ENCODE data around the gene PARN.
"Not testable (repeated sequence)": the region's sequence is repeated elsewhere in the genome, so short reads cannot be mapped to it uniquely, and the experiment has no call there.

PARN gene

DNA sequence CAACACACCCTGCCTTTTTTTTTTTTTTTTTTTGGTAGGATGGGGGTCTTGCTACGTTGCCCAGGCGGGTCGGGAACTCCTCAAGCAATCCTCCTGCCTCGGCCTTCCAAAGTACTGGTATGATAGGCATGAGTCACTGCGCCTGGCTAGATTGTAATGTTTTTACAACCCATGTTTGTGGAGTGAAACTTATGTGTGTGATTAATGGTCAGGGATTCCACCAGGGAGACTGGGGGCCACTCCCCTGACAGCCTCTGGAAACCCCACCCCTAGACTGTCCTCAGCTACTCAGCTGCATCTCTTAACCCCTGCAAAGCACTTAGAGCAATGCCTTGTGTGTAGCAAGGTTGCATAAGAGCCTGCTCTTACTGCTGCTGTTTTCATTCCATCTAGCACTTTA lies 220.5 kb downstream of the PARN start:
- DNase-seq (ENCODE audit: insufficient read length): no peak
- peak; percentile 21 for FAIRE-seq
- TF ChIP-seq POLR2AphosphoS5 (IDR thresholded peaks at IDR 0.05; ENCODE audit: low read depth, low read length) (no peak), TAF1 (IDR thresholded peaks at IDR 0.05; ENCODE audit: borderline replicate concordance, low read depth, low read length) (no peak), POLR2A (IDR thresholded peaks at IDR 0.05; ENCODE audit: low read depth, low read length) (no peak)

DNA sequence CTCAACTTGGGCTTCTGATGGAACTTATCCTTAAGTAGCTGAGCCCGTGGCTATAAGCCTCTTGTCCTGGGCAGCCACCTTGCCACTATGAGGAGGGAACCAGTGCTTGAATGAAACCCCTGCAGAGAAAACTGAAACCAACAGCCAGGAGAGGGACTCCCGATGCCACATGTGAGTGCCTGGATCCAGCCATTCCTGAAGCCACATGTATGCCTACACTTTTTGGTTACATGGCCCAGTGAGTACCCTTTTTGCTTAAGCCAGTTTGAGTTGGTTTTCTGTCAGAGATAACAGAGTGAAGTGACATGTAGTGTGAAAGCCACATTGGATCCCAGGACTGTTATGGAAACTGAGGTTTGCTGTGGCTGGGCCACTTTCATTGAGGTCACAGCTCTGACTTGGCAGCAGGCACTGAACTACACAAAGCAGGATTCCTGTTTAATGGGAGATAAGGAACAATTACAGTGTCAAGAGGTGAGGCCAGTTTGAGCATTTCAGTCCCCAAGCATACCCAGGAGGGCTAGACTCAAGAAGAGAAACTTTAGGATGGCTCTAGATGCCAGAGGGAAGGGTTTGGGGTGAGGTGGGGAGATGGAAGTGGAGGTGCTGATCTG lies 222.2 kb downstream of the PARN start:
- DNase-seq (ENCODE audit: insufficient read length) (no peak), FAIRE-seq (peak; percentile 17)
- TF ChIP-seq POLR2AphosphoS5 (IDR thresholded peaks at IDR 0.05; ENCODE audit: low read depth, low read length): no peak
- no peak for TF ChIP-seq POLR2A (IDR thresholded peaks at IDR 0.05; ENCODE audit: low read depth, low read length)
- TF ChIP-seq TAF1 (IDR thresholded peaks at IDR 0.05; ENCODE audit: borderline replicate concordance, low read depth, low read length): no peak

DNA sequence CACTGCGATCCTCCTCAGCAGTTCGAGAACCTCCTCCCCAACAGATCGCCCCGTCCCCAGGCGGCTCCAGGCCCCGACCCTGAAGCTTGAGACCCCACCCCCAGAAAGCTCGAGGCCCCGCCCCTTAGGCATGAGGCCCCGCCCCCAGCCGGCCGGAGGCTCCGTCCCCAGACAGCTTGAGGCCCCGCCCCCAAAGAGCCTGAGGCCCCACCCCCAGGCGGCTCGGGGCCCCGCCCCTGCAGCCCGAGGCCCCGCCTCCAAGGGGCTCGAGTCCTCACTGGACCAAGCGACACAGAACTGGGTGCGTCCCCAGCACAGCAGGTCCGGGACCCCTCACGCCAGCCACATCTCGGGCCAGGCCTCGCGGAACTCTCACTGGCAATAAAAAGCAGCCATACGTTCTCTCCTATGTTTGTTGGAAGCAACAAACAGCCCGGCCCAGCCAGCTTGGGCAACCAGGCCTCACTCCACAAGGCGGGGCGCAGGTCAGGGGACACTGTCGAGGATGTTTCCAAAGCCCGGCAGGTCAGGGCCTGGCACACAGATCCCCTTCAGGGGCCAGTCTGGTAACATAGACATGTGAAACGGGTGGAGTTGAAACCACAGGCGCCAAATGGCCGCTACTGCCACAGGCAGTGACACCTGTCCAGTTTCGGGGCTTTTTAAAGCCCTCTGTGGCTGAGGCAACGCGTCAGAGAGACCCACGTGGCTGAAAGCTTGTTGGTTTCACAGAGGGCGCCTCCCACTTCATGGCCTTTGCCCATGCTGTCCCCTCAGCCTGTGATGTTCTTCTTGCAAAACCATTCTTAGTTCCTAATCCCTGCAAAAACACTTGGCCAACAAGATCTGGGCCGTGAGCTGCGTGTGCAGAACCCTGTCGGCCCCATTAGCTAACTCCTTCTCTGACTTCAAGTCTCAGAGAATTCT lies 224.2 kb downstream of the PARN start:
- FAIRE-seq: peak; percentile 93
- peak; percentile 53; the same call in 1 of the 2 replicates for TF ChIP-seq POLR2A (IDR thresholded peaks at IDR 0.05; ENCODE audit: low read depth, low read length)
- TF ChIP-seq TAF1 (IDR thresholded peaks at IDR 0.05; ENCODE audit: borderline replicate concordance, low read depth, low read length): no peak
- peak; percentile 54 for DNase-seq (ENCODE audit: insufficient read length)

DNA sequence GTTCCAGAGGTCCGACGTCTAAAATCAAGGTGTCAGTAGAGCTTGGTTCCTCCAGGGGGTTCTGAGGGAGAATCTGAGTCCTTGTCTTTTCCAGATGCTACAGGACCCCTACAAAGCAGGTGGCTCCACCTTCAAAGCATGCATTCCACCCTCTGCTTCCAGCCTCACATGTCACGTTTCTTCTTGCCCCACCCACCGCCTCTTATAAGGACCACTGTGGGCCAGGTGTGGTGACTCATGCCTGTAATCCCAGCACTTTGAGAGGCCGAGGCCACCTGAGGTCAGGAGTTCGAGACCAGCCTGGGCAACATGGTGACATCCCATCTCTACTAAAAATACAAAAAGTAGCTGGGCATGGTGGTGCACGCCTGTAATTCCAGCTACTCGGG lies 227.1 kb downstream of the PARN start:
- FAIRE-seq; DNase-seq (ENCODE audit: insufficient read length): not testable (repeated sequence)

DNA sequence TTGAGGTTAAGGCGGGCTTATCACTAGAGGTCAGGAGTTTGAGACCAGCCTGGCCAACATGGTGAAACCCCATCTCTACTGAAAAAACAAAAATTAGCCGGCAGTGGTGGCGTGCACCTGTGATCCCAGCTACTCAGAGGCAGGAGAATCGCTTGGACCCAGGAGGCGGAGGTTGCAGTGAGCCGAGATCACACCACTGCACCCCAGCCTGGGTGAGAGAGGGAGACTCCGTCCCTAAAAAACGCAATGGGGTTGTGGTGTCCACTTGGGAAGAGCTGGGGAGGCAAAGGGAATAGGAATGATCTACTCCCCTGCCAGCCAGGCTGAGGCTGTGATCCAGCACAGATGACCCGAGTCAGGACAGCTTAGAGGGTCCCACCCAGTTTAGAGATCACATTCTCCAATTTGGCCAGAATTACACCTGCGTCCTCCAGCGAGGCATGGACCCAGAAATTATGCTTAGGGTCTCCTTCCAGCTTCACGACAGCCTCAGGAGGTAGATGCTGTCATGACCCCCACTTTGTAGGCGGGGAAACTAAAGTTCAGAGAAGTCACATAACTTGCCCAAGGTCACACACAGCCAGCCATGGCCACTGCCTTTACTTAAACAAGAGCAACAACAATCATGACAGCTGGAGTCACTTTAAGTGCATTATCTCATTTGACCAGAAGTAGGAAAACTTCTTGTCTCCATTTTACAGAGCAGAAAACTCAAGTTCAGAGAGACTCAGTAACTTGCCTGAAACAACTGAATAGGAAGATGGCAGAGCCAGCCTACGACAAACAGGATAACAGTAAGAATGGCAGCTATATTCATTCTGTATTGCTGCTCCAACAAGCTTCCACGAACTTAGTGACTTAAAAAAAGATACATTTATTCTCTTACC lies 227.7 kb downstream of the PARN start:
- DNase-seq (ENCODE audit: insufficient read length); FAIRE-seq: not testable (repeated sequence)

DNA sequence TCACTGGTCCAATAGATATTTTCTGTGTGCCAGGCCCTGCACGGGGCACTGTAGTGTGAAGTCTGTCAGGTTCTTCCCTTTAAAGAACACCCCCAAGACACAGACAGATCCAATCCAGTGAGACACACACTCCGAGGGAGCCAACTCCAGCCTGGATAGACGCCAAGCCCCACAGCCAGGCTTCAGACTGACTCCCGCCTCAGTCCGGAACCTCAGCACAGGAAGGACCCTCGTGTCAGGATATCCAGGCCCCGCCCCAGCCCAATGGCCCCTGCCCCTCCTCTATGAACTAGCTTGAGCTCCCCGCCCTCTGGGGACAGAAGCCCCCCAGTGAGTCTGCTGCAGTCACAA lies 228.4 kb downstream of the PARN start:
- FAIRE-seq: not testable (repeated sequence)

DNA sequence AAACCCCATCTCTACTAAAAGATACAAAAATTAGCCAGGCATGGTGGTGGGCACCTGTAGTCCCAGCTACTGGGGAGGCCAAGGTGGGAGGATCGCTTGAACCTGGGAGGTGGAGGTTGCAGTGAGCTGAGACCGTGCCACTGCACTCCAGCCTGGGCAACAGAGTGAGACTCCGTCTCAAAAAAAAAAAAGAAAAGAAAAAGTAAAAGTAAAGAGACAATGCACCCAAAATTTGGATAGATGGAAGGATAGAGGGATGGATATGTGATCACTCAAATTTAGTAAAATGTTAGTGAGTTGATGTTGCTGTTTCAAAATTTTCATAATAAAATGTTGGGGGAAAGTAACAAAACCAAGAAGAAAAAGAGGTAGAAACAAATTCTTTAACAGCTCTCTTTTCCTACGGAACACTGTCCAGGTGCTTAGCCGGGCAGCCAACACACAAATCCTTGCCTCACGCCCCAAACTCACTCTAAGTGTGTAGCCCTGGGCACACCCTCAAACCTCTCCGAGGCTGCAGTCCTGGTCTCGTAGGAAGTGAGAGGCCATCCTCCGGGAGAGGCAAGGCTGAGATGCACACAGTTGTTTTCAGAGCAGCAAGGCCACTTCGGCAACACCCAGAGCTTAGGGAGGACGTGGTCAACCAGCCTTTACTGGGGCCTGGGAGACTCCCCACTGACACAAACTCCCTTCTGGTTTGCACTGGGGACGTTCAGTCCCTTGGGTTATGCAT lies 228.9 kb downstream of the PARN start:
- FAIRE-seq; DNase-seq (ENCODE audit: insufficient read length): not testable (repeated sequence)

More for the DNA sequence above, 228.4 kb downstream of the PARN start:
- not testable (repeated sequence) for DNase-seq (ENCODE audit: insufficient read length)

DNA sequence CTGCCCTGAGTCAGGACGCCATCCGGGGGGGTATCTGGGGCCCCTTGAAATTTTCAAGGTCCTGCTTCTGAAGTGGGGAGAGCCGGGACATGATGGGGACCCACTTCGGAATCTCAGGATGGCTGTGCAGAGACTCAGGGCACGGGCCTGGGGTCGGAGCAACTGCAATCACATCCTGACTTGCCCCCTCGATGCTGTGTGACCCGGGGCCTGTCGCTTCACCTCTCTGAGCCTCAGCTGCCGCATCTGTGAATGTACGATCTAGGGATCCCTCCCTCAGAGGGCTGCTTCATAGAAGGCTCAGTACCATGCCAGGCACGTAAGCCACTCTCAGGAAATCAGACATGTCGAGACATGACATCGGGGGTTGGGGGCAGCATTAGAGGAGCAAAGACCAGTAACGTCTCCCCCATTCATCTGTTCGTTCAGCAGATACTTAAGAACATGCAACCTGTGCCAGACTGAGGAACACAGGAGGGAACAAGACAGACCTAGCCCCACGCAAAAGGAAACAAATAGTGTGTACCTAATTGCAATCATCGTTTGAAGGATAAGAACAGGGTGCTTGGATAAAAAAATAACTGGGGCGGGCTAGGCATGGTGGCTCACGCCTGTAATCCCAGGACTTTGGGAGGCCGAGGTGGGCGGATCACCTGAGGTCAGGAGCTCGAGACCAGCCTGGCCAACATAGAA lies 229.6 kb downstream of the PARN start:
- no peak for FAIRE-seq
- DNase-seq (ENCODE audit: insufficient read length): no peak

DNA sequence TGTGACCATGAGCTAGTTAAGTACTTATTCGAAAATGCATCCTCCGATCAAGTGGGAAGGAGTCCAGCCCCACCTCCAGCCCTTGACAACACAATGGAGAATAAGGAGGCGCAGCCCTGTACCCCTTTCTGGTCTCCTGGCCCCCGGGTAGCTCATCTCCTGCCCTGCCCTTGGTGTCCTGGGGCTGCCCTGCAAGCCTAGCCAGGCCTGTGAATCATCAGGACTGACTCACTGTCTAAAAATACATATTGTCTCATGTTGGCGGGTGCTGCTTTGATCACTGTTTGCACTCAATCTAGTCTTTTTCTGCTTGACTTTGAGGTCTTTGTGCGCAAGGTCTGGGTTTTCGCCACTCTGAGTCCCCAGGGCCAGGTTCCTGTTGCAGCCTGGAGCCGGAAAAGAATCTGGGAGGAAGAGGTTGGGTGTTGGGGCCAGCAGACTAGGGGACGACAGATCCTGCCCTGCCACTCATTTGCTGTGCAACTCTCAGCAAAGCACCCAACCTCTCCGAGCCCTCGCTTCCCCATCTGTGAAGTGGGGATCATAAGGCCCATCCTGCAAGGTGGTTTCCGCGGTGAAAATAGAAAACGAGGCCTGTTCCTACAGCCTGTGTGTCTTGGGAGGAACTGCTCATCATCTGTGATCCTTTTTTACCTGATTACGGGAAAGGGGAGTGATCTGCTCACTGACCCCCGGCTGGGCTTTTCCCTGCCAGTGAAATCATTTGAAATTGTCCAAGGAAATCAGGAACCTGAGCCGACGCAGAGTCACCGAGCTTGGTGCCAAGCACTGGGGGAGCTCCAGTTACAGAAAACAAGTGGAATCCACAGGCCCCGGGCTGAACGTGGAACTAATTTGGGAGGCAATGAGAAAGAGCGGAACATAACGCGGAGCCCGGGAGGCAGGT lies 230.4 kb downstream of the PARN start:
- no peak for DNase-seq (ENCODE audit: insufficient read length)
- FAIRE-seq: peak; percentile 91
- TF ChIP-seq POLR2AphosphoS5 (IDR thresholded peaks at IDR 0.05; ENCODE audit: low read depth, low read length) (no peak), POLR2A (IDR thresholded peaks at IDR 0.05; ENCODE audit: low read depth, low read length) (no peak), TAF1 (IDR thresholded peaks at IDR 0.05; ENCODE audit: borderline replicate concordance, low read depth, low read length) (no peak)

More for the DNA sequence above, 229.6 kb downstream of the PARN start:
- TF ChIP-seq POLR2A (IDR thresholded peaks at IDR 0.05; ENCODE audit: low read depth, low read length) (no peak), POLR2AphosphoS5 (IDR thresholded peaks at IDR 0.05; ENCODE audit: low read depth, low read length) (no peak), TAF1 (IDR thresholded peaks at IDR 0.05; ENCODE audit: borderline replicate concordance, low read depth, low read length) (no peak)

DNA sequence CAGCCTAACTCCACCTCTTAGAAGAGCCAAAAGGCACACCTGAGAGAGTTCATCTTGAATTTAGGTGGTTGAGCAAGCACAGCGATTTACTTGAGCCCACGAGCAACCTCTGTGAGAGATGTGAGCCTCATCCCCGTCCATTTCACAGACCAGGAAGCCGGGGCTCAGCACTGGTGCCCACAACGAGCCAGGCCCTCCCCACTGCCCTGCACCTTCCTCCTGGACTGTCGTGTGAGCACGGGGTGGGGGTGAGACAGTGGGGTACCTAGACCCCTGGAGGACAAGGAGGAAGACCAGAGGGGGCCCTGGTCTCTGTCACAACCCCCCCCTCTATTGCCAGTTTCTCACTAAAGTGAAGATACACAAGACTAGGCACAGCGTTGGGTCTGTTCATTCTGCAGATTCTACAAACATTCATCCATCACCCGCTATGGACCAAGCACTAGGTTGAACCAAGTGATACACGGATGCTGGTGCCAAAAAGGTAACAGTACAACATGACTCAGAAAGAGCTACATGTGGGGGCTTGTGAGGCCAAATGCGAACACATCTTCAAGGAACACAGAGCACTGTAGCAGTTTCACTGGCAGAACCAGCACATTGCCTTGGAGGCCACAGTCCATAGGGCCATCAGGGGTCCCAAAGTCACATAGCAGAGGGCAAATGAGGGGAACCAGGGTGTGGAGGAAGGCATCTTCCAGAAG lies 231.9 kb downstream of the PARN start:
- DNase-seq (ENCODE audit: insufficient read length) (no peak), FAIRE-seq (no peak)
- TF ChIP-seq POLR2AphosphoS5 (IDR thresholded peaks at IDR 0.05; ENCODE audit: low read depth, low read length) (no peak), POLR2A (IDR thresholded peaks at IDR 0.05; ENCODE audit: low read depth, low read length) (no peak), TAF1 (IDR thresholded peaks at IDR 0.05; ENCODE audit: borderline replicate concordance, low read depth, low read length) (no peak)

DNA sequence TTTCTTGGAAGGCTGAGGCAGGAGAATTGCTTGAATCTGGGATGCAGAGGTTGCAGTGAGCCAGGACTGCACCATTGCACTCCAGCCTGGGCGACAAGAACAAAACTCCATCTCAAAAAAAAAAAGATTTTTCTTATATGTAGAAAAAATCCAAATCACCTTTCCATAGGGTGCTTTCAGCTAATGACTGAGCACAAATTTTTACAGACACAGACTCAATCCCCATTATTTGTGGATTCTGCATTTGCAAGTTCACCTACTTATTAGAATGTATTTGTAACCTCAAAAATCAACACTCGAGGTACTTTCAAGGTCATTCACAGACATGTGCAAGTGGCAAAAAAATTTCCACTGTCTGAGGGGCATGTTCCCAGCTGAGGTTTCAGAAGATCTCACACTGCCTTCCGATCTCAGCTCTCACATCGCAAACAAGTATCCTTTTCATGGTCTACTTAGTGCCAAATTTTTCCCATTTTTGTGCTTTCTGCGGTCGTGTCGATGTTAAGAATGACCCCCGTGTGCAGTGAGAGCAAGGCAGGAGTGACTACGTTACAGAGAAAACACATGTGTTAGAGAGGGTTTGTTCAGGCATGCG lies 234.3 kb downstream of the PARN start:
- not testable (repeated sequence) for FAIRE-seq

More for the DNA sequence above, 234.3 kb downstream of the PARN start:
- DNase-seq (ENCODE audit: insufficient read length): not testable (repeated sequence)
